Measurements from ENCODE around the gene PGBD1.

The PGBD1 gene

GRCh38 chr6:28245206-28245941 lies 36.0 kb upstream of the PGBD1 start:
- no peak for TF ChIP-seq CTCF (IDR thresholded peaks at IDR 0.05; ENCODE audit: insufficient read depth, low read depth, low read length, missing control alignments)

GRCh38 chr6:28248916-28249315 lies 32.5 kb upstream of the PGBD1 start:
- no peak for TF ChIP-seq CTCF (IDR thresholded peaks at IDR 0.05; ENCODE audit: insufficient read depth, low read depth, low read length, missing control alignments)
- H3K4me3 ChIP-seq (ENCODE audit: low read length): no peak overlapping the region
- DNase-seq (ENCODE audit: low read depth): no peak

More at GRCh38 chr6:28245206-28245941, 36.0 kb upstream of the PGBD1 start:
- H3K4me3 ChIP-seq (ENCODE audit: low read length): no peak overlapping the region
- no peak for DNase-seq (ENCODE audit: low read depth)

GRCh38 chr6:28250747-28251146 lies 30.6 kb upstream of the PGBD1 start:
- H3K4me3 ChIP-seq (ENCODE audit: low read length): peak overlapping the region; percentile 98
- no peak for TF ChIP-seq CTCF (IDR thresholded peaks at IDR 0.05; ENCODE audit: insufficient read depth, low read depth, low read length, missing control alignments)
- no peak for DNase-seq (ENCODE audit: low read depth)

- peak; percentile 34 for DNase-seq (ENCODE audit: low read depth)
- no peak for TF ChIP-seq CTCF (IDR thresholded peaks at IDR 0.05; ENCODE audit: insufficient read depth, low read depth, low read length, missing control alignments)
- H3K4me3 ChIP-seq (ENCODE audit: low read length): peak overlapping the region; percentile 98
Observed at GRCh38 chr6:28251661-28252008, 29.7 kb upstream of the PGBD1 start.

GRCh38 chr6:28252009-28252975 lies 29.1 kb upstream of the PGBD1 start, which contains the start of gene ZKSCAN4:
TSS of gene ZKSCAN4 (minus strand) at chr6:28252269. CDS start at chr6:28251980, 289 bp downstream.
- H3K4me3 ChIP-seq (ENCODE audit: low read length): peak within 1 kb of the TSS; percentile 98
- no peak for TF ChIP-seq CTCF (IDR thresholded peaks at IDR 0.05; ENCODE audit: insufficient read depth, low read depth, low read length, missing control alignments)
- peak; percentile 92 for DNase-seq (ENCODE audit: low read depth)

- no peak for DNase-seq (ENCODE audit: low read depth)
- H3K4me3 ChIP-seq (ENCODE audit: low read length): no peak overlapping the region
- no peak for TF ChIP-seq CTCF (IDR thresholded peaks at IDR 0.05; ENCODE audit: insufficient read depth, low read depth, low read length, missing control alignments)
Observed at GRCh38 chr6:28254121-28254519, 27.3 kb upstream of the PGBD1 start.
